Ovary (tissue), 9 donors: ENCODE data around the gene FUT7. TPM values are rescaled to one million over a fixed set of nuclear protein-coding genes. Genes with fewer than 3 reads are reported as not detected.
"Not testable (repeated sequence)": the region's sequence is repeated elsewhere in the genome, so short reads cannot be mapped to it uniquely, and the experiment has no call there.

Experiments
- DNase-seq, 5 donors: peaks; one replicate each; pipeline ENCODE4 v3.0.0-alpha.2; 2019 to 2020
- H3K27ac ChIP-seq, 2 donors: fragments of 200-600 bp; one replicate each; pipeline versions ENCODE4 v1.5.1 to v1.8.0; 2019 to 2022
- H3K27me3 ChIP-seq: fragments of 200-600 bp; one replicate; pipeline ENCODE4 v1.8.0; 2022
- H3K36me3 ChIP-seq: fragments of 200-600 bp; sonication (generic); one replicate; pipeline ENCODE4 v1.5.1; 2019
- H3K4me1 ChIP-seq: one replicate; pipeline ENCODE4 v1.8.1; 2013; ENCODE audit warnings: mild to moderate bottlenecking, moderate library complexity; ENCODE audit not compliant: insufficient read depth
- H3K4me3 ChIP-seq: fragments of 200-600 bp; sonication (generic); one replicate; pipeline ENCODE4 v1.5.1; 2017
- H3K9me3 ChIP-seq, 2 donors: fragments of 200-600 bp in 1 of 2; sonication (generic) in 1 of 2; one replicate each; pipeline versions ENCODE4 v1.5.1 to v1.8.1; 2013 to 2019; ENCODE audit warnings: mild to moderate bottlenecking in 1 of 2, moderate library complexity in 1 of 2
- EP300 ChIP-seq: sonication (generic); formaldehyde crosslinking; IDR thresholded peaks from one replicate; pipeline ENCODE4 v1.6.1; 2017; ENCODE audit warnings: antibody characterized with exemption
- POLR2A ChIP-seq: fragments of 450-650 bp; IDR thresholded peaks from one replicate; pipeline ENCODE4 v1.6.1; 2017; ENCODE audit warnings: antibody characterized with exemption, mild to moderate bottlenecking, moderate library complexity
- WGBS, 3 donors: extraction: QIAGEN DNeasy Blood & Tissue Kit in 1 of 3; methylation state at CpG; one replicate each; pipeline versions ENCODE4 v1.1.5 to v1.1.7; 2013 to 2017; 5-methylcytosine and 5-hydroxymethylcytosine counted together
- intact Hi-C, 4 donors: fragments of 100-400 bp; cut with DNase I; formaldehyde crosslinking; loops; one replicate each; pipeline versions ENCODE4 v1.11.0 to v1.15.1; 2022 to 2023
- polyA plus RNA-seq, 2 donors: library from polyadenylated mRNA; stranded (reverse); fragments of 200-250 nt in 1 of 2; fragments of 350-450 nt in 1 of 2; fragmentation: Illumina TruSeq in 1 of 2; extraction: RNeasy Lipid Tissue Mini Kit (QIAGEN cat#74804) in 1 of 2; gene quantifications; one replicate each; pipeline ENCODE4 v1.2.3, GENCODE V29; 2013 to 2014
- total RNA-seq, 7 donors: library from RNA; depleted of rRNA in 2 of 7; stranded (reverse); fragments of >200 nt in 2 of 7; fragmentation: NEBNext Ultra II Directional in 3 of 7; extraction: Animal tissue kit (Norgen Biotek cat#: 25700) in 3 of 7; gene quantifications; one replicate each; pipeline versions ENCODE4 v1.1.0 to v1.2.4, GENCODE V29; 2016 to 2023
- TF ChIP-seq, protein P1 (sequence below), 3 donors: fragments of 450-650 bp in 2 of 3; fragments of 200-600 bp in 1 of 3; IDR thresholded peaks; one replicate each; pipeline versions ENCODE4 v1.5.1 to v1.8.0; 2016 to 2022; ENCODE audit warnings: antibody characterized with exemption in 3 of 3, mild to moderate bottlenecking in 1 of 3
- donor health status: DM: no; HTN: no; CAD: no; lungs with moderate emphysema.
- donor health status: DM: no; HTN: no; CAD: no.
- donor health status: Bipolar disorder and iron deficiency.
- donor health status: DM: yes; HTN: yes; CAD: no.
- donor health status: DM: no; HTN: no; CAD: no.
- donor health status: DM: yes; HTN: yes; CAD: no.

FUT7 gene
- total and polyA plus RNA-seq, 9 donors, result 0.07 to 0.08 TPM; not detected in 7

DNA sequence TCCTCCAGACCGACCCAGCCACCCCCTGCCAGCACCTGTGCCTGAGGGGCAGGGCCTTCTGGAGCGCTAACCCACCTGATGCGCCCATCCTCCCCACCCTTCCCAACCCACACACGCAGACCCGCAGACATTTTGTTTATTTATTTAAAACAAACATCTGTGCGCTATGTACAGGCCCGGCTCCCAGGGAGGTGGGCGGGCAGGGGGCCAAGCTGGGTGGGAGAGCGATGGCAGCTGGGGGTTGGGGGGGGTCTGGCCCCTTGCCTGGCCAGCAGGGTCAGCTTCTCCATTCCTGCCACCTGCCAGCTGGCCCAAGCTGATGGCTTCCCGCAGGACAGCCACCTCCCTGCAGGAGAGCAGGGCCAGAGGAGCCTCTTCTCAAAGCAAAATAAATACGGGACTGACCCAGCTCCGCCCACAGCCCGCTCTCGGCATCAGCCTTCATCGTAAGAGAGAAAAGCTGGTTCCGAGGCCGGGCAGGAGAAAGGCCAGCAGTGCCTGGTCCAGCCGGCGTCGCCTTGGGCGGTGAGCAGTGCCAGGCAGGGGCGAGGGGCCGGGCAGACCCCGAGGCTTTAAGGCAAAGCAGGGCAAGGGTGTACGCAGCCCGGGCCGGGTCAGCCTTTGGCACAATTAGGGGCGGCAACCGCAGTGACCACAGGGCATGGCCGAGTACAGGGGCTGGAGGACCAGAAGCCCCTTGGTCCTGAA is 24.6 kb downstream of the FUT7 start:
- intact Hi-C loops, result no loop called here
- TF ChIP-seq EP300 (no peak), POLR2A (no peak)
- TF ChIP-seq, protein P1, sequence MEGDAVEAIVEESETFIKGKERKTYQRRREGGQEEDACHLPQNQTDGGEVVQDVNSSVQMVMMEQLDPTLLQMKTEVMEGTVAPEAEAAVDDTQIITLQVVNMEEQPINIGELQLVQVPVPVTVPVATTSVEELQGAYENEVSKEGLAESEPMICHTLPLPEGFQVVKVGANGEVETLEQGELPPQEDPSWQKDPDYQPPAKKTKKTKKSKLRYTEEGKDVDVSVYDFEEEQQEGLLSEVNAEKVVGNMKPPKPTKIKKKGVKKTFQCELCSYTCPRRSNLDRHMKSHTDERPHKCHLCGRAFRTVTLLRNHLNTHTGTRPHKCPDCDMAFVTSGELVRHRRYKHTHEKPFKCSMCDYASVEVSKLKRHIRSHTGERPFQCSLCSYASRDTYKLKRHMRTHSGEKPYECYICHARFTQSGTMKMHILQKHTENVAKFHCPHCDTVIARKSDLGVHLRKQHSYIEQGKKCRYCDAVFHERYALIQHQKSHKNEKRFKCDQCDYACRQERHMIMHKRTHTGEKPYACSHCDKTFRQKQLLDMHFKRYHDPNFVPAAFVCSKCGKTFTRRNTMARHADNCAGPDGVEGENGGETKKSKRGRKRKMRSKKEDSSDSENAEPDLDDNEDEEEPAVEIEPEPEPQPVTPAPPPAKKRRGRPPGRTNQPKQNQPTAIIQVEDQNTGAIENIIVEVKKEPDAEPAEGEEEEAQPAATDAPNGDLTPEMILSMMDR (IDR thresholded peaks at IDR 0.05), result no peak

DNA sequence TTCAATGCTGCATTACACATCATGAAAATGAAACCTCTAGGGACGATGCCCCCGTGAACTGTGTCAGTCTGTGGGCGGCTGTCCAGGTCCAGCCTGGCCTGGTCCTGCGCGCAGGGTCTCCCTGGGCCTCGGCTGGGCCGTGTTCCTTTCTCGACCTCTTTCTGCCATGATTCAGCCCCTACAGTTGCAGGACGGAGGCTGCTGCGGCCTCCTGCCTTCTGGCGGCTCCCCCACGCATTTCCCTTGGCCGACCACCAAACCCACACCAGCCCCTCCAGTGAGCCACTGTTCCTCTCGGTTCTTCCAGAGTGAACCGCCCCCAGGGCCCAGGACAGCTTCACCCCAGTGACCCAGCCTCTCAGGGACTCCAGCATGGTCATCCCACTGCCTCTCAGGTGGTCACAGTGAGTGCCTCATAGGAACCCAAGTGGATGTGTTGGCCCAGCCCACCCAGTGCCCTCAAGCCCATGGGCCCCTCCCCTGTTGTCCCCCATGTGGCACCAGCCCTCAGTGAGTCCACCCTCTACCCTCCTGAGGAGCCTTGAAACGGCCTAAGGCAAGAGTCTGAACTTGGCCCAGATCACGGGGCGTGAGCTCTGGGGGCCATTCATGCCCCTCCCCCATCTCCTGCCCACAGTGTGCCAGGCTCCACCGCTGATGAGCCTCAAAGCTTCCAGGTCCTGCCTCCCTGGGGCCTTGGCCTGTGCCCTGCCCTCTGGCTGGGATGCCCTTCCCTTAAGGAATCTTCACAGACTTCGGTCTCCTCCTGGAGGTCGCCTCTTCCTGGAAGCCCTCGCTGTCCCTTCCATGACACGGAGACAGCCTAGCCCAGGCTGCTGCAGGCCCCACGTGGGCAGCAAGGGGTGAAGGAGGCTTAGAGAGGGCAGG is 25.5 kb downstream of the FUT7 start:
- Histone ChIP-seq H3K36me3 (no peaks in the 10 kb centered on the region), H3K27me3 (no peaks in the 10 kb centered on the region), H3K27ac (no peak overlapping the region), H3K9me3 (no peaks in the 10 kb centered on the region), H3K4me1 (peaks cover 16% of the 10 kb centered on the region), H3K4me3 (no peak overlapping the region)
- WGBS, 3 donors, result 28 to 32% (median 29%) methylated on average over 24 of the region's 24 CpGs
- TF ChIP-seq, protein P1 (IDR thresholded peaks at IDR 0.05), result no peak
- TF ChIP-seq POLR2A (no peak), EP300 (no peak)
- DNase-seq, result peak; percentile 57 to 86 (median 74)
- intact Hi-C loops, result no loop called here

More for the DNA sequence above, 24.6 kb downstream of the FUT7 start:
- peak in 4 of 5 donors; percentile 42 to 83 (median 66) for DNase-seq
- no peaks in the 10 kb centered on the region for H3K27me3 ChIP-seq
- H3K4me3 ChIP-seq, result no peak overlapping the region
- no peaks in the 10 kb centered on the region for H3K9me3 ChIP-seq
- 18 to 41% (median 33%) methylated on average over 28 to 30 of the region's 30 CpGs for WGBS, 3 donors
- no peak overlapping the region for H3K27ac ChIP-seq
- H3K36me3 ChIP-seq, result no peaks in the 10 kb centered on the region
- peaks cover 16% of the 10 kb centered on the region for H3K4me1 ChIP-seq

GRCh38 chr9:137004285-137004684 is 27.6 kb downstream of the FUT7 start:
- H3K27me3 ChIP-seq, H3K27ac ChIP-seq, H3K36me3 ChIP-seq, H3K9me3 ChIP-seq, intact Hi-C loops, DNase-seq, H3K4me3 ChIP-seq: not testable (repeated sequence)
- peaks cover 16% of the 10 kb centered on the region for H3K4me1 ChIP-seq
- WGBS, 3 donors, result 42 to 50% (median 49%) methylated on average over 17 of the region's 17 CpGs

GRCh38 chr9:137002646-137003041 is 29.2 kb downstream of the FUT7 start:
- 91 to 92% (median 91%) methylated on average over 10 of the region's 10 CpGs for WGBS, 3 donors
- intact Hi-C loops, result no loop called here
- no peak overlapping the region for H3K4me3 ChIP-seq

More at GRCh38 chr9:137002646-137003041, 29.2 kb downstream of the FUT7 start:
- Histone ChIP-seq H3K27me3 (no peaks in the 10 kb centered on the region), H3K9me3 (no peaks in the 10 kb centered on the region), H3K27ac (no peak overlapping the region), H3K36me3 (no peaks in the 10 kb centered on the region), H3K4me1 (peaks cover 16% of the 10 kb centered on the region)
- TF ChIP-seq, protein P1 (IDR thresholded peaks at IDR 0.05), result no peak
- TF ChIP-seq POLR2A, result no peak
- TF ChIP-seq EP300, result no peak
- DNase-seq, result no peak
